Lung (tissue), 12 donors: ENCODE measurements around the gene MESP1. TPM values are rescaled to one million over a fixed set of nuclear protein-coding genes. Genes with fewer than 3 reads are reported as not detected.
A peak's percentile ranks its signal among the peaks of the same experiment; 100 is the strongest.

Source experiments
- ATAC-seq: fragments of 200-7000 bp; cut with Tn5 transposase; one replicate; pipeline ENCODE4 v1.9.1; 2020; ENCODE audit warnings: moderate number of reproducible peaks; ENCODE audit not compliant: insufficient read depth, low FRiP score
- DNase-seq, 3 donors: peaks; one replicate each; pipeline ENCODE4 v3.0.0-alpha.2; 2013 to 2017
- H3K27ac ChIP-seq, 2 donors: one replicate each; pipeline ENCODE4 v1.5.1; 2013; ENCODE audit warnings: mild to moderate bottlenecking in 2 of 2, moderate library complexity in 2 of 2, control low read depth in 1 of 2, inconsistent platforms in 1 of 2, low read depth in 1 of 2, low read length in 1 of 2
- H3K27me3 ChIP-seq, 3 donors: one replicate each; pipeline ENCODE4 v1.5.1; 2013; ENCODE audit warnings: low read length in 2 of 3; ENCODE audit not compliant: control insufficient read depth in 3 of 3, insufficient read depth in 3 of 3
- H3K36me3 ChIP-seq, 4 donors: one replicate each; pipeline ENCODE4 v1.5.1; 2013; ENCODE audit warnings: low read length in 4 of 4, mild to moderate bottlenecking in 1 of 4, moderate library complexity in 1 of 4; ENCODE audit not compliant: control insufficient read depth in 4 of 4, insufficient read depth in 4 of 4
- H3K4me1 ChIP-seq, 5 donors: one replicate each; pipeline ENCODE4 v1.5.1; 2013; ENCODE audit warnings: low read length in 5 of 5, mild to moderate bottlenecking in 2 of 5, moderate library complexity in 1 of 5; ENCODE audit not compliant: control insufficient read depth in 5 of 5, insufficient read depth in 5 of 5
- H3K4me3 ChIP-seq: one replicate; pipeline ENCODE4 v1.5.1; 2013; ENCODE audit warnings: mild to moderate bottlenecking, control low read depth, moderate library complexity
- H3K9ac ChIP-seq, 2 donors: one replicate each; pipeline ENCODE4 v1.5.1; 2013; ENCODE audit warnings: low read length in 2 of 2, control low read depth in 1 of 2; ENCODE audit not compliant: insufficient read depth in 1 of 2
- H3K9me3 ChIP-seq, 4 donors: one replicate each; pipeline ENCODE4 v1.5.1; 2013; ENCODE audit warnings: low read length in 3 of 4, mild to moderate bottlenecking in 1 of 4, moderate library complexity in 1 of 4; ENCODE audit not compliant: control insufficient read depth in 4 of 4, insufficient read depth in 3 of 4
- WGBS, 2 donors: extraction: QIAGEN DNeasy Blood & Tissue Kit; methylation state at CpG; one replicate each; pipeline ENCODE4 v1.1.7; 2013; 5-methylcytosine and 5-hydroxymethylcytosine counted together
- polyA plus RNA-seq, 2 donors: library from polyadenylated mRNA; stranded (reverse); fragments of 200-250 nt; gene quantifications; one replicate each; pipeline ENCODE4 v1.2.1, GENCODE V29; 2013
- total RNA-seq, 2 donors: library from RNA; depleted of rRNA in 1 of 2; stranded (reverse); fragments of >200 nt in 1 of 2; gene quantifications; one replicate each; pipeline ENCODE4 v1.2.1, GENCODE V29; 2014 to 2021
- TF ChIP-seq, protein P1 (sequence below): IDR thresholded peaks from 2 replicates; pipeline ENCODE4 v1.5.1; 2012; ENCODE audit warnings: mild to moderate bottlenecking; ENCODE audit errors: control extremely low read depth, extremely low read depth
- donor health status: control.
- donor health status: control.
- donor health status: Bipolar disorder and iron deficiency.
- donor health status: healthy.
- donor health status: DM: yes; HTN: yes; CAD: no.

MESP1 gene
- total and polyA plus RNA-seq, 4 donors: 0.37 to 3.2 (median 2.3) TPM

DNA sequence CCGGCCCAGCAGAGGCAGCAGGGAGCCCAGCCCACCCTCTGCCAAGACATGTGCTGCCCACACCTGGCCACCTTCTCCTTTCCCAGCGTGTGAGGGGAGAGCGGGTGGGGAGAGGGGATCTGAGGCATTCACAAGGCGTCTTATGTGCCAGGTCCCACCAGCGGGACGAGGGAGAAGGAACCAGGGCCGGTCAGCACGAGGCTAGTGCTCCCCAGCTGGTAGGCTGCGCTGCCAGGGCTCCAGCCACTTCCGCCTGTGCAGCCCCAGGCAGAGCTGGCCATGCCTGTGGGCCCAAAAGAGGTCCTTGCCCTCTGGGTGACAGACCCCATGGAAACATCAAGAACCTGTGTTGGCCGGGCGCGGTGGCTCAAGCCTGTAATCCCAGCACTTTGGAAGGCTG, 5.9 kb downstream of the MESP1 start:
- TF ChIP-seq, protein P1, sequence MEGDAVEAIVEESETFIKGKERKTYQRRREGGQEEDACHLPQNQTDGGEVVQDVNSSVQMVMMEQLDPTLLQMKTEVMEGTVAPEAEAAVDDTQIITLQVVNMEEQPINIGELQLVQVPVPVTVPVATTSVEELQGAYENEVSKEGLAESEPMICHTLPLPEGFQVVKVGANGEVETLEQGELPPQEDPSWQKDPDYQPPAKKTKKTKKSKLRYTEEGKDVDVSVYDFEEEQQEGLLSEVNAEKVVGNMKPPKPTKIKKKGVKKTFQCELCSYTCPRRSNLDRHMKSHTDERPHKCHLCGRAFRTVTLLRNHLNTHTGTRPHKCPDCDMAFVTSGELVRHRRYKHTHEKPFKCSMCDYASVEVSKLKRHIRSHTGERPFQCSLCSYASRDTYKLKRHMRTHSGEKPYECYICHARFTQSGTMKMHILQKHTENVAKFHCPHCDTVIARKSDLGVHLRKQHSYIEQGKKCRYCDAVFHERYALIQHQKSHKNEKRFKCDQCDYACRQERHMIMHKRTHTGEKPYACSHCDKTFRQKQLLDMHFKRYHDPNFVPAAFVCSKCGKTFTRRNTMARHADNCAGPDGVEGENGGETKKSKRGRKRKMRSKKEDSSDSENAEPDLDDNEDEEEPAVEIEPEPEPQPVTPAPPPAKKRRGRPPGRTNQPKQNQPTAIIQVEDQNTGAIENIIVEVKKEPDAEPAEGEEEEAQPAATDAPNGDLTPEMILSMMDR: no peak
- peaks cover 0 to 3% (median 0%) of the 10 kb centered on the region in 5 donors for H3K4me1 ChIP-seq
- no peak overlapping the region for H3K4me3 ChIP-seq
- WGBS, 2 donors: 76 to 87% methylated on average over 13 of the region's 13 CpGs
- H3K36me3 ChIP-seq: no peaks in the 10 kb centered on the region
- H3K27me3 ChIP-seq: peaks cover 0 to 43% (median 39%) of the 10 kb centered on the region in 3 donors
- no peak for DNase-seq
- peaks cover 0 to 2% (median 0%) of the 10 kb centered on the region in 4 donors for H3K9me3 ChIP-seq
- no peak overlapping the region for H3K27ac ChIP-seq
- no peak for ATAC-seq
- H3K9ac ChIP-seq: no peak overlapping the region

DNA sequence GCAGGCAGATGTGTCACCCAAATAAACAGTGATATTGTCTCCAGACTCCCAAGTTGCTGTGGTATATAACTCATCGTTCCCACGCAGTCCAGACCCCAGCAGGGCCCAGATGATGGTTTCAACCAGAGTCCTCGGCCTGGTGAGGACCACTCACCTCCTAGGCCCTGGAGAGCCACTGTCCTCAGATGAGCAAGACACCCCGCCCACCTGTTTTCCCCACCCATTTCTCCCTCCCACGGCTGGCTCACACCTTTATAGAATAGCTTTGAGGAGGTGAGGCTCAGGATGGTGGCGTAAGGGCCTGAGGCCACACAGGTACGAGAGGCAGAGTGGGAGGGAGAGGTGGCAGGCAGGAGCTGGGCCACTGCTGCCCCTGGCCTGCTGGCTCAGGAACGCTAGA, 7.5 kb downstream of the MESP1 start:
- TF ChIP-seq, protein P1: no peak
- H3K9me3 ChIP-seq: peaks cover 0 to 2% (median 0%) of the 10 kb centered on the region in 4 donors
- no peaks in the 10 kb centered on the region for H3K4me1 ChIP-seq
- ATAC-seq (no peak), DNase-seq (no peak)
- no peak overlapping the region for H3K9ac ChIP-seq
- H3K4me3 ChIP-seq: no peak overlapping the region
- no peaks in the 10 kb centered on the region for H3K36me3 ChIP-seq
- H3K27me3 ChIP-seq: peaks cover 0 to 27% (median 23%) of the 10 kb centered on the region in 3 donors
- WGBS, 2 donors: 83 to 92% methylated on average over 8 of the region's 8 CpGs
- no peak overlapping the region for H3K27ac ChIP-seq

DNA sequence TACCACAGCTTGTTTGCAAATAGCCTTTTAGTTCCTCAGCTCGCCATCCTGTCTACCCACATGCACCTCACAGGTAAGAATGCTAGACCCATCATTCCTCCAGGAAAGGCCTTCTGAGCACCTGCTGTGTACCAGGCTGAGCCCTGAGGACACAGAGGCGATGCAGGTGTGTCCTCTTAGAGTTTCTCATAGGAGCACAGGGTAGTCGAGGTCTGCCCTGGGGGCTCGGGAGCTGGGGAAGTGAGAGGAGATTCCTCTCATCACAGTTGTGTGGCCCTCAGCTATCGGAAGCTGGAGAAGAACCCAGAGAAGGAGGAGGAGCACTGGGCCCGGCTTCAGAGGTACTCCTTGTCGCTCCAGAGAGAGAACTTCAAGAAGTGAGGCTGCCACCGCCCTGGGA, 8.0 kb downstream of the MESP1 start:
- Histone ChIP-seq H3K9me3 (peaks cover 0 to 2% (median 0%) of the 10 kb centered on the region in 4 donors), H3K9ac (no peak overlapping the region), H3K27ac (no peak overlapping the region), H3K36me3 (no peaks in the 10 kb centered on the region), H3K27me3 (peaks cover 0 to 22% (median 18%) of the 10 kb centered on the region in 3 donors), H3K4me1 (no peaks in the 10 kb centered on the region), H3K4me3 (no peak overlapping the region)
- no peak for DNase-seq
- 88 to 91% methylated on average over 8 of the region's 8 CpGs for WGBS, 2 donors
- ATAC-seq: no peak
- TF ChIP-seq, protein P1: no peak

DNA sequence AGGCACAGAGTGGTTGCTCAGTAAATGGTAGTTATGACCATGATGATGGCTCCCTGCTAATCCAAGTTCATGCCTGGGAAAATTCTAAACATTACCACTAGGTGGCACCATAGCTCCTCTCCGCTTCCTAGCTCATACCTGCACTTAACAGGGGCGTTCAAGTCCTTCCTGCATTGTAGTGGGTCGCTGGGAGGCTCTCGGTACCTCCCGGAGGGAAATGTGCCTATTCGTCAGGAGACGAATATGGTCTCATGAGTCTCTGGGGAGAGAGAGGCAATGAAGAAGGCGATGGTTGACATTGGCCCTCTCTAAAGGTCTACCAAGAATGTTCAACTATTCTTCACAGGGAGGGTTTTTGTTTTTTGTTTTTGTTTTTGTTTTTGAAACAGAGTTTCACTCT, 10.9 kb downstream of the MESP1 start:
- no peaks in the 10 kb centered on the region for H3K36me3 ChIP-seq
- DNase-seq (peak; percentile 58 to 84 (median 76)), ATAC-seq (peak; percentile 70)
- H3K27me3 ChIP-seq: no peaks in the 10 kb centered on the region
- H3K9ac ChIP-seq: no peak overlapping the region
- WGBS, 2 donors: 5 to 6% methylated on average over 8 of the region's 8 CpGs
- H3K4me1 ChIP-seq: no peaks in the 10 kb centered on the region
- H3K27ac ChIP-seq: no peak overlapping the region
- no peak overlapping the region for H3K4me3 ChIP-seq
- TF ChIP-seq, protein P1: peak; percentile 86
- no peaks in the 10 kb centered on the region for H3K9me3 ChIP-seq
